CD14-positive monocyte (primary cell): ENCODE results near the gene ZNF616. TPM values are rescaled to one million over a fixed set of nuclear protein-coding genes. Genes with fewer than 3 reads are reported as not detected.
A peak's percentile ranks its signal among the peaks of the same experiment; 100 is the strongest.

Source experiments
- DNase-seq, 3 donors: peaks; one replicate each; pipeline ENCODE4 v3.0.0-alpha.2; 2011 to 2022
- H2AFZ ChIP-seq: 2 replicates; pipeline ENCODE4 v1.6.0; 2012; ENCODE audit warnings: mild to moderate bottlenecking, low read depth, low read length, inconsistent platforms; ENCODE audit not compliant: insufficient read depth, poor library complexity, severe bottlenecking
- H3K27ac ChIP-seq, 2 donors: 1 replicate in 1 of 2; 2 replicates in 1 of 2; pipeline ENCODE4 v1.5.1; 2012 to 2013; ENCODE audit warnings: low read length in 2 of 2, control low read depth in 1 of 2, inconsistent platforms in 1 of 2, low read depth in 1 of 2, mild to moderate bottlenecking in 1 of 2
- H3K27me3 ChIP-seq, 2 donors: one replicate each; pipeline versions ENCODE4 v1.6.0 to v1.6.1; 2011 to 2013; ENCODE audit warnings: low read length in 2 of 2; ENCODE audit not compliant: control insufficient read depth in 2 of 2, insufficient read depth in 2 of 2
- H3K36me3 ChIP-seq, 2 donors: replicated peaks in 1 of 2; 1 replicate in 1 of 2; 2 replicates in 1 of 2; pipeline versions ENCODE4 v1.5.1 to v1.6.1; 2012 to 2013; ENCODE audit warnings: low read length in 2 of 2, control low read depth in 1 of 2, inconsistent platforms in 1 of 2, mild to moderate bottlenecking in 1 of 2; ENCODE audit not compliant: insufficient read depth in 2 of 2, control insufficient read depth in 1 of 2
- H3K4me1 ChIP-seq, 2 donors: 1 replicate in 1 of 2; 2 replicates in 1 of 2; pipeline versions ENCODE4 v1.5.1 to v1.6.1; 2012 to 2013; ENCODE audit warnings: low read length in 2 of 2, control low read depth in 1 of 2, inconsistent platforms in 1 of 2, mild to moderate bottlenecking in 1 of 2, moderate library complexity in 1 of 2; ENCODE audit not compliant: insufficient read depth in 2 of 2, control insufficient read depth in 1 of 2
- H3K4me2 ChIP-seq: replicated peaks from 2 replicates; pipeline ENCODE3; 2012; ENCODE audit warnings: low read length, moderate library complexity, mild to moderate bottlenecking; ENCODE audit not compliant: poor library complexity, severe bottlenecking; ENCODE audit errors: extremely low read depth
- H3K4me3 ChIP-seq, 3 experiments: fragments of 200-600 bp in 1 of 3; sonication (generic) in 1 of 3; replicated peaks in 1 of 3; 1 replicate in 2 of 3; 2 replicates in 1 of 3; pipeline ENCODE4 v1.5.1; 2011 to 2013; ENCODE audit warnings: low read length in 3 of 3, mild to moderate bottlenecking in 3 of 3, control low read depth in 2 of 3, low read depth in 2 of 3, inconsistent platforms in 1 of 3, moderate library complexity in 1 of 3
- H3K79me2 ChIP-seq: 2 replicates; pipeline ENCODE4 v1.6.0; 2012; ENCODE audit warnings: mild to moderate bottlenecking, control low read depth, inconsistent platforms, low read length, moderate library complexity; ENCODE audit not compliant: insufficient read depth
- H3K9ac ChIP-seq: 2 replicates; pipeline ENCODE4 v1.6.0; 2017; ENCODE audit warnings: low read length, mild to moderate bottlenecking; ENCODE audit not compliant: insufficient read depth, poor library complexity, severe bottlenecking
- H3K9me3 ChIP-seq, 2 donors: replicated peaks in 1 of 2; 1 replicate in 1 of 2; 2 replicates in 1 of 2; pipeline versions ENCODE4 v1.5.1 to v1.6.1; 2012 to 2013; ENCODE audit warnings: low read length in 2 of 2, control low read depth in 1 of 2; ENCODE audit not compliant: control insufficient read depth in 1 of 2, insufficient read depth in 1 of 2
- H4K20me1 ChIP-seq: 2 replicates; pipeline ENCODE4 v1.6.0; 2012; ENCODE audit warnings: mild to moderate bottlenecking, low read length, control low read depth, moderate library complexity; ENCODE audit not compliant: insufficient read depth
- H3K27ac Mint-ChIP-seq, 7 donors: one replicate each; pipeline ENCODE4 v1.8.0; 2020; ENCODE audit warnings: mild to moderate bottlenecking in 7 of 7, mixed read lengths in 7 of 7, moderate library complexity in 6 of 7, inconsistent platforms in 2 of 7
- H3K27me3 Mint-ChIP-seq, 3 donors: one replicate each; pipeline ENCODE4 v1.8.0; 2021 to 2022; ENCODE audit warnings: low read depth in 3 of 3, mild to moderate bottlenecking in 3 of 3, mixed read lengths in 3 of 3, moderate library complexity in 3 of 3, inconsistent platforms in 1 of 3
- H3K36me3 Mint-ChIP-seq, 2 donors: one replicate each; pipeline ENCODE4 v1.8.0; 2020; ENCODE audit warnings: mixed read lengths in 2 of 2, inconsistent platforms in 1 of 2, mild to moderate bottlenecking in 1 of 2
- H3K4me1 Mint-ChIP-seq: one replicate; pipeline ENCODE4 v1.8.0; 2020; ENCODE audit warnings: mild to moderate bottlenecking, mixed read lengths
- H3K4me3 Mint-ChIP-seq, 2 donors: one replicate each; pipeline ENCODE4 v1.8.0; 2020; ENCODE audit warnings: mild to moderate bottlenecking in 2 of 2, mixed read lengths in 2 of 2, moderate library complexity in 1 of 2
- H3K9me3 Mint-ChIP-seq, 7 donors: one replicate each; pipeline ENCODE4 v1.8.0; 2020 to 2022; ENCODE audit warnings: mixed read lengths in 7 of 7, mild to moderate bottlenecking in 6 of 7, moderate library complexity in 6 of 7, inconsistent platforms in 2 of 7
- CTCF ChIP-seq: fragments of 200-600 bp; IDR thresholded peaks from one replicate; pipeline ENCODE4 v1.8.0; 2022; ENCODE audit warnings: antibody characterized with exemption, mild to moderate bottlenecking
- WGBS: methylation state at CpG from one replicate; pipeline ENCODE4 v1.1.5; 2013; ENCODE audit warnings: missing lambda C conversion rate; ENCODE audit not compliant: insufficient coverage; 5-methylcytosine and 5-hydroxymethylcytosine counted together
- intact Hi-C, 2 donors: fragments of 100-400 bp; cut with micrococcal nuclease; formaldehyde crosslinking; loops; one replicate each; pipeline versions ENCODE4 v1.15.0 to v1.15.1; 2023
- polyA plus RNA-seq, 3 donors: library from polyadenylated mRNA; depleted of rRNA in 1 of 3; unstranded in 2 of 3; stranded (reverse) in 1 of 3; fragments of 300-500 nt in 2 of 3; fragments of >200 nt in 1 of 3; fragmentation: Illumina TruSeq in 2 of 3; gene quantifications; 1 replicate in 2 of 3; 2 replicates in 1 of 3; pipeline ENCODE4 v1.2.3, GENCODE V29; 2012 to 2021

Gene ZNF616
- polyA plus RNA-seq, 3 donors, result 0.32 to 1.8 (median 1.1) TPM

GRCh38 chr19:52069653-52070052 lies 70.1 kb downstream of the ZNF616 start:
- no peaks in the 10 kb centered on the region for H3K27me3 Mint-ChIP-seq
- TF ChIP-seq CTCF, result no peak
- H3K9me3 Mint-ChIP-seq, result peaks cover 74 to 96% (median 90%) of the 10 kb centered on the region in 7 donors

GRCh38 chr19:52066258-52066863 lies 73.4 kb downstream of the ZNF616 start:
- Mint-ChIP-seq H3K36me3 (peaks cover 52 to 65% of the 10 kb centered on the region in 2 donors), H3K9me3 (peaks cover 71 to 97% (median 91%) of the 10 kb centered on the region in 7 donors), H3K4me3 (no peak overlapping the region), H3K4me1 (no peaks in the 10 kb centered on the region), H3K27ac (no peak overlapping the region), H3K27me3 (no peaks in the 10 kb centered on the region)
- Histone ChIP-seq H3K4me1 (no peaks in the 10 kb centered on the region), H3K9ac (no peak overlapping the region), H3K4me3 (peak overlapping the region in 1 of 3 experiments; percentile 35), H3K4me2 (no peak overlapping the region), H3K9me3 (peaks cover 76 to 100% of the 10 kb centered on the region in 2 donors), H4K20me1 (no peaks in the 10 kb centered on the region), H2AFZ (no peak overlapping the region), H3K27me3 (no peaks in the 10 kb centered on the region), H3K27ac (no peak overlapping the region), H3K79me2 (no peaks in the 10 kb centered on the region), H3K36me3 (peaks cover 44 to 72% of the 10 kb centered on the region in 2 donors)
- intact Hi-C loops, result no loop called here
- TF ChIP-seq CTCF, result no peak
- WGBS, result no CpG with 5 or more reads among the region's 6 CpGs
- DNase-seq, result no peak

More at GRCh38 chr19:52069653-52070052, 70.1 kb downstream of the ZNF616 start:
- Histone ChIP-seq H3K9me3 (peaks cover 63 to 99% of the 10 kb centered on the region in 2 donors), H3K36me3 (peaks cover 60 to 100% of the 10 kb centered on the region in 2 donors), H2AFZ (no peak overlapping the region), H4K20me1 (no peaks in the 10 kb centered on the region), H3K4me2 (no peak overlapping the region), H3K4me3 (peak overlapping the region in 1 of 3 experiments; percentile 45), H3K27ac (no peak overlapping the region), H3K79me2 (no peaks in the 10 kb centered on the region), H3K27me3 (no peaks in the 10 kb centered on the region), H3K9ac (no peak overlapping the region), H3K4me1 (no peaks in the 10 kb centered on the region)
- no peaks in the 10 kb centered on the region for H3K4me1 Mint-ChIP-seq
- H3K36me3 Mint-ChIP-seq, result peaks cover 83 to 90% of the 10 kb centered on the region in 2 donors
- intact Hi-C loops, result no loop called here
- DNase-seq, result no peak
- no peak overlapping the region for H3K27ac Mint-ChIP-seq
- H3K4me3 Mint-ChIP-seq, result no peak overlapping the region
- WGBS, result 100% methylated on average over 1 of the region's 2 CpGs
